ENCODE results near the gene SCYGR4. TPM values are rescaled to one million over a fixed set of nuclear protein-coding genes. Genes with fewer than 3 reads are reported as not detected.

SCYGR4 gene, protein sequence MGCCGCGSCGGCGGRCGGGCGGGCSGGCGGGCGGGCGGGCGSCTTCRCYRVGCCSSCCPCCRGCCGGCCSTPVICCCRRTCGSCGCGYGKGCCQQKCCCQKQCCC
- not detected in 2 replicates for total RNA-seq
- long read RNA-seq, partial matches to known transcripts: 0 of 1 reads
- long read RNA-seq, other reads (novel, unspliced or antisense): 0 of 1 reads

DNA sequence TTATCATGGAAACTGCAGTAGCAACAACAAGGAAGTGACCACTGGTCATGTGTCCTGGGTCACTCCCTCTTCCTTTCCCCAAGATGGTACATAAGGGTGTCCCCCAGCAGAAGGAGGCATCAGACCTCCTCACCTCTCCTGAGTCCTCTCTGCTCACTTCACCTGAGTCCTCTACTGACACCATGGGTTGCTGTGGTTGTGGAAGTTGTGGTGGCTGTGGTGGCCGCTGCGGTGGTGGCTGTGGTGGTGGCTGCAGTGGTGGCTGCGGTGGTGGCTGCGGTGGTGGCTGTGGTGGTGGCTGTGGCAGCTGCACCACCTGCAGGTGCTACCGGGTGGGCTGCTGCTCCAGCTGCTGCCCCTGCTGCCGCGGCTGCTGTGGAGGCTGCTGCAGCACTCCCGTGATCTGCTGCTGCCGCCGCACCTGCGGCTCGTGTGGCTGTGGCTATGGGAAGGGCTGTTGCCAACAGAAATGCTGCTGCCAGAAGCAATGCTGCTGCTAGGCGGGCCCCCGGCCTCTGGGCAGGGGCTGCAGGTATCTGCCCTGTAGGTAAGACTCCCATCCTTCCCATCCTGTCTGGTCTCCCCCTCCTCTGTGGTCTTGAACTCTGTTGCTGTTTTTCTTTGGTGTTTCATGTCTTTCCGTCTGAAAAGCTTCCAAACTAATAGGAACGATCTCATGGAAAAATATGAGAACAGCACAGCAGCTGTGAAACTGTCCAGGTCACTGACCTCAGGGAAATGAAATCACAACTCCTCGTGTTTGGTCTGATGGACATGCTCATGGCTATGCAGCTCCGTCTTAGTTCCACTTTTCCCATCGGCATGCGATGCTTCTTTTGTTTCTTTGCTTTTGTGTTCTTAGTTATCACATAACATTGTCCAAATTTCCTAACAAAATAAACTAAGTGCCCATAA lies at the start of gene SCYGR4:
SCYGR4 (plus strand) TSS at position 183 of the 915 bp plus-strand sequence; CDS start at position 183, 0 bp downstream.
- TF ChIP-seq, protein P1, sequence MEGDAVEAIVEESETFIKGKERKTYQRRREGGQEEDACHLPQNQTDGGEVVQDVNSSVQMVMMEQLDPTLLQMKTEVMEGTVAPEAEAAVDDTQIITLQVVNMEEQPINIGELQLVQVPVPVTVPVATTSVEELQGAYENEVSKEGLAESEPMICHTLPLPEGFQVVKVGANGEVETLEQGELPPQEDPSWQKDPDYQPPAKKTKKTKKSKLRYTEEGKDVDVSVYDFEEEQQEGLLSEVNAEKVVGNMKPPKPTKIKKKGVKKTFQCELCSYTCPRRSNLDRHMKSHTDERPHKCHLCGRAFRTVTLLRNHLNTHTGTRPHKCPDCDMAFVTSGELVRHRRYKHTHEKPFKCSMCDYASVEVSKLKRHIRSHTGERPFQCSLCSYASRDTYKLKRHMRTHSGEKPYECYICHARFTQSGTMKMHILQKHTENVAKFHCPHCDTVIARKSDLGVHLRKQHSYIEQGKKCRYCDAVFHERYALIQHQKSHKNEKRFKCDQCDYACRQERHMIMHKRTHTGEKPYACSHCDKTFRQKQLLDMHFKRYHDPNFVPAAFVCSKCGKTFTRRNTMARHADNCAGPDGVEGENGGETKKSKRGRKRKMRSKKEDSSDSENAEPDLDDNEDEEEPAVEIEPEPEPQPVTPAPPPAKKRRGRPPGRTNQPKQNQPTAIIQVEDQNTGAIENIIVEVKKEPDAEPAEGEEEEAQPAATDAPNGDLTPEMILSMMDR (conservative IDR thresholded peaks at IDR 0.05): no peak
- no peak for DNase-seq (ENCODE audit: low read depth, low spot score)
- Mint-ChIP-seq H3K4me1 (no peaks in the 10 kb centered on the region), H3K36me3 (ENCODE audit: low read depth) (no peaks in the 10 kb centered on the region), H3K27me3 (ENCODE audit: low read depth) (peaks cover 4% of the 10 kb centered on the region), H3K4me3 (no peak within 1 kb of the TSS), H3K9me3 (no peaks in the 10 kb centered on the region), H3K27ac (ENCODE audit: unreplicated experiment) (no peak within 1 kb of the TSS)

DNA sequence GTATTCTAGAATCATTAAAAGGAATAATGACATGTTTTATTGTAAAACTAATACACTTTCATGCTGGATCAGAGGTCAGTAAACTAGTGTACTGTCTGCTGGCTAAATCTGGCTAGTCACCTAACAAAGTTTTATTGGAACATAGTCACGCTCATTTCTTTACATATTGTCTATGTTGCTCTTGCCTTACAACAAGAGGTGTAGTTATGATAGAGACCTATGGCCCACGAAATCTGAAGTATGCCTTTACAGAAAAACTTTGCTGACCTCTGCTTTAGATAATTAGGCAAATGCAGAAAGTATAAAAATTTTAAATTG lies 48.5 kb upstream of the SCYGR4 start:
- TF ChIP-seq, protein P1 (conservative IDR thresholded peaks at IDR 0.05): no peak
- no peaks in the 10 kb centered on the region for H3K27me3 Mint-ChIP-seq (ENCODE audit: low read depth)
- peaks cover 3% of the 10 kb centered on the region for H3K9me3 Mint-ChIP-seq
- H3K4me1 Mint-ChIP-seq: no peaks in the 10 kb centered on the region
- H3K27ac Mint-ChIP-seq (ENCODE audit: unreplicated experiment): no peak overlapping the region
- H3K36me3 Mint-ChIP-seq (ENCODE audit: low read depth): no peaks in the 10 kb centered on the region
- no peak overlapping the region for H3K4me3 Mint-ChIP-seq
- no peak for DNase-seq (ENCODE audit: low read depth, low spot score)

DNA sequence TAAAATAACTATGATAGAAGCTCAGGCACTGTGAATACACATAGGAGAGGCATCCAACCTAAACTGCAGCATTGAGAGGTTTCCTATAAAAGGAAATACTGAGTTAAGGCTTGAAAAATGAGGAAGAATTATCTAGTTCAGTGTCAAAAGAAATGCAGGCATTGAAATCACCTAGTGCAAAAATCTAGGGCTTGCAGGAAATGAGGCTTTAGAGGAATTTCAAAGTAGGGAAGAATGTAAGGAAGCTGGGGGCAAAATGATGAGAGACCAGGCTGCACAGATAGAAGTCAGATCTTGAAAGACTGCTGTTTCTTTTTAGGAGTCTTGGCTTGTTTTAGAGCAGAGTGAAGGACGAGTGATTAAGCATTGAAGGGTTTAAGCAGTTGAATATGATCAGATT lies 46.7 kb upstream of the SCYGR4 start:
- no peak for DNase-seq (ENCODE audit: low read depth, low spot score)
- H3K27me3 Mint-ChIP-seq (ENCODE audit: low read depth): no peaks in the 10 kb centered on the region
- TF ChIP-seq, protein P1 (conservative IDR thresholded peaks at IDR 0.05): no peak
- no peak overlapping the region for H3K4me3 Mint-ChIP-seq
- no peaks in the 10 kb centered on the region for H3K36me3 Mint-ChIP-seq (ENCODE audit: low read depth)
- no peaks in the 10 kb centered on the region for H3K4me1 Mint-ChIP-seq
- peaks cover 3% of the 10 kb centered on the region for H3K9me3 Mint-ChIP-seq
- no peak overlapping the region for H3K27ac Mint-ChIP-seq (ENCODE audit: unreplicated experiment)

- Mint-ChIP-seq H3K27ac (ENCODE audit: unreplicated experiment) (no peak overlapping the region), H3K9me3 (peaks cover 5% of the 10 kb centered on the region), H3K4me3 (no peak overlapping the region), H3K4me1 (no peaks in the 10 kb centered on the region), H3K27me3 (ENCODE audit: low read depth) (no peaks in the 10 kb centered on the region), H3K36me3 (ENCODE audit: low read depth) (peaks cover 2% of the 10 kb centered on the region)
- no peak for DNase-seq (ENCODE audit: low read depth, low spot score)
- TF ChIP-seq, protein P1 (conservative IDR thresholded peaks at IDR 0.05): no peak
Measured at GRCh38 chr2:227576110-227576509, 41.2 kb upstream of the SCYGR4 start.

DNA sequence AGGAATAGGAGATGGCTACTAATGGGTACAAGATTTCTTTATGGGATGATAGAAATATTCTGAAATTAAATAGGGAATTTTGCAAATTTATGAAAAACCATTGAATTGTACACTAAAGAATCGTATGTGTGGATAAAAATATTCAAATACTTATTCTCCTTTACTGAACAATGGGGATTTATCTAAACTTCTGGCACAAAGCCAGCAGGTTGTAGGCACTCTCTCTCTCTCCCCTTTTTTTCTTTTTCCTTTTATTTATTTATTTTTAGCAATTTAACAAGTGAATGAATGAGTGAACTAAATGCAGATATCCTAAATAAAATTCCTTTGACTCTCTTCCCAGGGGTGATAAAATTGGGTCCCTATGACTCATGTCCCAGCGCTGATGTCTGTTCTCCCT lies 40.5 kb upstream of the SCYGR4 start:
- Mint-ChIP-seq H3K4me1 (no peaks in the 10 kb centered on the region), H3K27me3 (ENCODE audit: low read depth) (no peaks in the 10 kb centered on the region), H3K36me3 (ENCODE audit: low read depth) (peaks cover 2% of the 10 kb centered on the region), H3K27ac (ENCODE audit: unreplicated experiment) (no peak overlapping the region), H3K9me3 (peaks cover 6% of the 10 kb centered on the region), H3K4me3 (no peak overlapping the region)
- TF ChIP-seq, protein P1 (conservative IDR thresholded peaks at IDR 0.05): no peak
- DNase-seq (ENCODE audit: low read depth, low spot score): no peak

Measured in neural crest cell (in vitro differentiated cells).